Testis (tissue), 2 donors: ENCODE results near the gene KCNQ1OT1.

Experiments
- POLR2A ChIP-seq: fragments of 450-650 bp; IDR thresholded peaks from one replicate; pipeline ENCODE4 v1.6.1; 2017; ENCODE audit warnings: antibody characterized with exemption, mild to moderate bottlenecking, moderate library complexity
- TF ChIP-seq, protein P1 (sequence below), 3 experiments: fragments of 450-650 bp in 2 of 3; fragments of 200-600 bp in 1 of 3; sonication (generic) in 1 of 3; IDR thresholded peaks; one replicate each; pipeline ENCODE4 v1.5.1; 2016 to 2019; ENCODE audit warnings: antibody characterized with exemption in 3 of 3, mild to moderate bottlenecking in 2 of 3, moderate library complexity in 1 of 3

DNA sequence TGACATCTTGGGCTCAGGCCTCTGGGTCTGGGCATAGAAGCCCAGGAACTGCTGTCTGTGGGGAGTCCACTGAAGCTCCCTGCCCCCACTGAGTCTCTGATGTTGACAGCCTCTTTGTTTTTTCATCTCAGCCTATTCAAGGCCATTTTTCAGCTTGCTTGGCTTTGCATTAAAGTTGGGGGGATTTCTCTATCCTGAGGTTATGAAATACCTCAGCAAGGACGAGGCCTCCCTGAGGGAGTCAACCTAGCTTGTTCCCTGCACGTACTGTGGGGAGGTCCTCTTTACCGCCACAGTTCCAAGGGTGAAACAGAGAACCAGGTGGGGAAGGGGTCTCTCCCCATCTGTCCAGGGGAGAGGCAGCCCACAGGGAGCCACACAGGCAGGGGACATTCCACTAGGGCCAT, 8.4 kb downstream of the KCNQ1OT1 start:
- TF ChIP-seq, protein P1, sequence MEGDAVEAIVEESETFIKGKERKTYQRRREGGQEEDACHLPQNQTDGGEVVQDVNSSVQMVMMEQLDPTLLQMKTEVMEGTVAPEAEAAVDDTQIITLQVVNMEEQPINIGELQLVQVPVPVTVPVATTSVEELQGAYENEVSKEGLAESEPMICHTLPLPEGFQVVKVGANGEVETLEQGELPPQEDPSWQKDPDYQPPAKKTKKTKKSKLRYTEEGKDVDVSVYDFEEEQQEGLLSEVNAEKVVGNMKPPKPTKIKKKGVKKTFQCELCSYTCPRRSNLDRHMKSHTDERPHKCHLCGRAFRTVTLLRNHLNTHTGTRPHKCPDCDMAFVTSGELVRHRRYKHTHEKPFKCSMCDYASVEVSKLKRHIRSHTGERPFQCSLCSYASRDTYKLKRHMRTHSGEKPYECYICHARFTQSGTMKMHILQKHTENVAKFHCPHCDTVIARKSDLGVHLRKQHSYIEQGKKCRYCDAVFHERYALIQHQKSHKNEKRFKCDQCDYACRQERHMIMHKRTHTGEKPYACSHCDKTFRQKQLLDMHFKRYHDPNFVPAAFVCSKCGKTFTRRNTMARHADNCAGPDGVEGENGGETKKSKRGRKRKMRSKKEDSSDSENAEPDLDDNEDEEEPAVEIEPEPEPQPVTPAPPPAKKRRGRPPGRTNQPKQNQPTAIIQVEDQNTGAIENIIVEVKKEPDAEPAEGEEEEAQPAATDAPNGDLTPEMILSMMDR (IDR thresholded peaks at IDR 0.05), result no peak
- TF ChIP-seq POLR2A, result no peak
